Activated T-cell treated with anti-CD3 and anti-CD28 coated beads, Interleukin-2, amount 50 U/mL, for 1 hour (primary cell): ENCODE results near the gene PRMT7.

Experiments
- DNase-seq: peaks from one replicate; pipeline ENCODE4 v3.0.0-alpha.2; 2020

Gene PRMT7

GRCh38 chr16:68379472-68380347, 68.9 kb downstream of the PRMT7 start:
- no peak for DNase-seq

GRCh38 chr16:68380348-68380670, 69.5 kb downstream of the PRMT7 start:
- no peak for DNase-seq

- DNase-seq, result no peak
Observed at GRCh38 chr16:68380676-68381362, 70.0 kb downstream of the PRMT7 start.

GRCh38 chr16:68381363-68381724, 70.5 kb downstream of the PRMT7 start:
- DNase-seq, result no peak

GRCh38 chr16:68382296-68382718, 71.5 kb downstream of the PRMT7 start:
- DNase-seq, result no peak

- no peak for DNase-seq
Observed at GRCh38 chr16:68383858-68384257, 73.0 kb downstream of the PRMT7 start.

- DNase-seq, result no peak
Observed at GRCh38 chr16:68384288-68385161, 73.7 kb downstream of the PRMT7 start.

- DNase-seq, result no peak
Observed at GRCh38 chr16:68385371-68385770, 74.6 kb downstream of the PRMT7 start.

GRCh38 chr16:68386628-68387027, 75.8 kb downstream of the PRMT7 start:
- DNase-seq, result no peak

- no peak for DNase-seq
Observed at GRCh38 chr16:68387301-68387700, 76.5 kb downstream of the PRMT7 start.

GRCh38 chr16:68388124-68388523, 77.3 kb downstream of the PRMT7 start:
- no peak for DNase-seq

- DNase-seq, result no peak
Observed at GRCh38 chr16:68389006-68389405, 78.2 kb downstream of the PRMT7 start.

- no peak for DNase-seq
Observed at GRCh38 chr16:68389750-68390371, 79.0 kb downstream of the PRMT7 start.

GRCh38 chr16:68393333-68393732, 82.5 kb downstream of the PRMT7 start:
- DNase-seq, result no peak

- DNase-seq, result no peak
Observed at GRCh38 chr16:68395167-68395786, 84.5 kb downstream of the PRMT7 start.

- DNase-seq, result no peak
Observed at GRCh38 chr16:68395815-68396214, 85.0 kb downstream of the PRMT7 start.

GRCh38 chr16:68396481-68396880, 85.7 kb downstream of the PRMT7 start:
- peak; percentile 55 for DNase-seq

GRCh38 chr16:68397710-68398201, 86.9 kb downstream of the PRMT7 start:
- no peak for DNase-seq

- peak; percentile 2 for DNase-seq
Observed at GRCh38 chr16:68399456-68399855, 88.6 kb downstream of the PRMT7 start.

GRCh38 chr16:68400083-68400923, 89.5 kb downstream of the PRMT7 start:
- no peak for DNase-seq

- no peak for DNase-seq
Observed at GRCh38 chr16:68400924-68401460, 90.2 kb downstream of the PRMT7 start.
